Keratinocyte (primary cell): ENCODE measurements around the gene GOLGA6L2. TPM values are rescaled to one million over a fixed set of nuclear protein-coding genes. Genes with fewer than 3 reads are reported as not detected.
"Not testable (repeated sequence)": the region's sequence is repeated elsewhere in the genome, so short reads cannot be mapped to it uniquely, and the experiment has no call there.

Experiments used
- DNase-seq: peaks from one replicate; pipeline ENCODE4 v3.0.0-alpha.2; 2011; ENCODE audit warnings: low read depth, missing footprints, low spot score
- FAIRE-seq: peaks from 2 replicates; lab custom pipeline; 2011; peaks lifted over from hg19 to GRCh38; lab: Jason Lieb, UNC
- H2AFZ ChIP-seq: 2 replicates; pipeline ENCODE4 v1.6.0; 2012; ENCODE audit warnings: low read length, control low read depth, inconsistent platforms; ENCODE audit not compliant: control insufficient read depth
- H3K27ac ChIP-seq: 2 replicates; pipeline ENCODE4 v1.5.1; 2011; ENCODE audit warnings: low read length; ENCODE audit not compliant: control insufficient read depth, insufficient read depth
- H3K27me3 ChIP-seq: 3 replicates; pipeline ENCODE4 v1.6.0; 2011; ENCODE audit warnings: low read length; ENCODE audit not compliant: control insufficient read depth, insufficient read depth; ENCODE audit errors: extremely low read depth
- H3K36me3 ChIP-seq, 2 experiments: 2 replicates in 1 of 2; 3 replicates in 1 of 2; pipeline ENCODE4 v1.5.1; 2011; ENCODE audit warnings: low read length in 2 of 2, mild to moderate bottlenecking in 1 of 2; ENCODE audit not compliant: control insufficient read depth in 2 of 2, insufficient read depth in 2 of 2; ENCODE audit errors: extremely low read depth in 1 of 2
- H3K4me1 ChIP-seq: 3 replicates; pipeline ENCODE4 v1.5.1; 2011; ENCODE audit warnings: low read length; ENCODE audit not compliant: control insufficient read depth, insufficient read depth; ENCODE audit errors: extremely low read depth
- H3K4me2 ChIP-seq: 3 replicates; pipeline ENCODE4 v1.6.0; 2011; ENCODE audit warnings: low read depth, low read length; ENCODE audit not compliant: control insufficient read depth, insufficient read depth; ENCODE audit errors: extremely low read depth
- H3K4me3 ChIP-seq, 3 experiments: fragments of 200-600 bp in 1 of 3; sonication (generic) in 1 of 3; 2 replicates in 2 of 3; 3 replicates in 1 of 3; pipeline ENCODE4 v1.5.1; 2011 to 2016; ENCODE audit warnings: low read length in 3 of 3, mild to moderate bottlenecking in 3 of 3, control low read depth in 2 of 3, inconsistent platforms in 1 of 3, low read depth in 1 of 3, mixed read lengths in 1 of 3, mixed run types in 1 of 3, moderate library complexity in 1 of 3; ENCODE audit not compliant: control insufficient read depth in 2 of 3, insufficient read depth in 2 of 3; ENCODE audit errors: extremely low read depth in 1 of 3
- H3K79me2 ChIP-seq: 2 replicates; pipeline ENCODE4 v1.6.0; 2012; ENCODE audit warnings: low read length; ENCODE audit not compliant: control insufficient read depth, insufficient read depth
- H3K9ac ChIP-seq: 3 replicates; pipeline ENCODE4 v1.6.0; 2011; ENCODE audit warnings: low read length; ENCODE audit not compliant: control insufficient read depth, insufficient read depth; ENCODE audit errors: extremely low read depth
- H3K9me1 ChIP-seq: 3 replicates; pipeline ENCODE4 v1.6.0; 2011; ENCODE audit warnings: low read length; ENCODE audit not compliant: control insufficient read depth, insufficient read depth; ENCODE audit errors: extremely low read depth
- H3K9me3 ChIP-seq: 2 replicates; pipeline ENCODE4 v1.5.1; 2012; ENCODE audit warnings: low read depth, low read length; ENCODE audit not compliant: control insufficient read depth
- H4K20me1 ChIP-seq: 3 replicates; pipeline ENCODE4 v1.6.0; 2011; ENCODE audit warnings: low read length; ENCODE audit not compliant: control insufficient read depth, insufficient read depth; ENCODE audit errors: extremely low read depth
- EZH2 ChIP-seq: IDR thresholded peaks from one replicate; pipeline ENCODE4 v1.6.1; 2012; ENCODE audit warnings: inconsistent platforms, mild to moderate bottlenecking, low read length, moderate library complexity
- dilution Hi-C: fragments of 300-500 bp; cut with MboI; formaldehyde crosslinking; loops from one replicate; pipeline ENCODE4 v1.7.0; 2020; ENCODE audit warnings: low sequenced_read_pairs; ENCODE audit not compliant: extremely low pct_ligation_motif_present
- polyA plus RNA-seq, 5 experiments: library from polyadenylated mRNA; depleted of rRNA in 3 of 5; stranded (reverse) in 3 of 5; stranded (forward) in 1 of 5; unstranded in 1 of 5; fragments of >200 nt; gene quantifications; 1 replicate in 1 of 5; 2 replicates in 3 of 5; 3 replicates in 1 of 5; pipeline versions ENCODE4 v1.2.1 to v1.2.3, GENCODE V29; 2011 to 2012; ENCODE audit warnings: missing spikeins in 2 of 5, low read depth in 1 of 5, low replicate concordance in 1 of 5
- TF ChIP-seq, protein P1 (sequence below), 3 experiments: IDR thresholded peaks in 1 of 3; conservative IDR thresholded peaks in 1 of 3; optimal IDR thresholded peaks in 1 of 3; 2 replicates in 2 of 3; 3 replicates in 1 of 3; pipeline versions ENCODE3 to v1.5.1; 2011; ENCODE audit warnings: low read length in 3 of 3, mild to moderate bottlenecking in 3 of 3, moderate library complexity in 2 of 3, control low read depth in 1 of 3, inconsistent platforms in 1 of 3; ENCODE audit not compliant: insufficient read depth in 2 of 3; ENCODE audit errors: extremely low read depth in 1 of 3

The GOLGA6L2 gene
- polyA plus RNA-seq, 1 donor (not counting 4 experiments of a cell fraction or from before 2014, with no cell fraction given), result not detected

DNA sequence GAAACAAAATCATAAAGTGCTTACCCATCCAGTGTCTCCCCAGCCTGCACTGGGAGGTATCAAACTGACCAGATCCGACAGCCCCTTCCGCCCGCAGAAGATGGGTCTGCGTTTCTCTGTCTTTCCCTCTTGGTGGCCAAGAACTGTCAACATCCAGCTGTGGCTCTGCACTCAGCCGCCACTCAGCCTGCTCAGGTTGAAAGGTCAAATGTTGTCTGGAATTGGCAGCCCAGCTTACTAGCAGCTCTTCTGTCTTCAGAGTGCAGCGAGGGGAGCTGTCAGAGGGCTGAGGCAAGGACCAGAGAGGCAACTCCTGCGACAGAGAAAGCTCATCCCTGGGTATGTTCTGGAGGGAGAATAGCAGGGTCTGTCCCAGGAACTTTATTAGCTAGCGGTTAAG is 45.4 kb downstream of the GOLGA6L2 start:
- H3K9me1 ChIP-seq, result no peaks in the 10 kb centered on the region
- dilution Hi-C loops, result no loop called here
- no peak overlapping the region for H3K4me3 ChIP-seq
- H3K4me2 ChIP-seq, result no peak overlapping the region
- H3K27ac ChIP-seq, result no peak overlapping the region
- no peaks in the 10 kb centered on the region for H3K27me3 ChIP-seq
- H3K4me1 ChIP-seq, result no peaks in the 10 kb centered on the region
- H3K9ac ChIP-seq, result no peak overlapping the region
- no peaks in the 10 kb centered on the region for H3K36me3 ChIP-seq
- no peaks in the 10 kb centered on the region for H3K79me2 ChIP-seq
- DNase-seq, result no peak
- no peak for FAIRE-seq
- no peak for TF ChIP-seq EZH2
- TF ChIP-seq, protein P1, sequence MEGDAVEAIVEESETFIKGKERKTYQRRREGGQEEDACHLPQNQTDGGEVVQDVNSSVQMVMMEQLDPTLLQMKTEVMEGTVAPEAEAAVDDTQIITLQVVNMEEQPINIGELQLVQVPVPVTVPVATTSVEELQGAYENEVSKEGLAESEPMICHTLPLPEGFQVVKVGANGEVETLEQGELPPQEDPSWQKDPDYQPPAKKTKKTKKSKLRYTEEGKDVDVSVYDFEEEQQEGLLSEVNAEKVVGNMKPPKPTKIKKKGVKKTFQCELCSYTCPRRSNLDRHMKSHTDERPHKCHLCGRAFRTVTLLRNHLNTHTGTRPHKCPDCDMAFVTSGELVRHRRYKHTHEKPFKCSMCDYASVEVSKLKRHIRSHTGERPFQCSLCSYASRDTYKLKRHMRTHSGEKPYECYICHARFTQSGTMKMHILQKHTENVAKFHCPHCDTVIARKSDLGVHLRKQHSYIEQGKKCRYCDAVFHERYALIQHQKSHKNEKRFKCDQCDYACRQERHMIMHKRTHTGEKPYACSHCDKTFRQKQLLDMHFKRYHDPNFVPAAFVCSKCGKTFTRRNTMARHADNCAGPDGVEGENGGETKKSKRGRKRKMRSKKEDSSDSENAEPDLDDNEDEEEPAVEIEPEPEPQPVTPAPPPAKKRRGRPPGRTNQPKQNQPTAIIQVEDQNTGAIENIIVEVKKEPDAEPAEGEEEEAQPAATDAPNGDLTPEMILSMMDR (optimal IDR thresholded peaks at IDR 0.05 in 1 of 3, IDR thresholded peaks at IDR 0.05 in 1 of 3, conservative IDR thresholded peaks at IDR 0.05 in 1 of 3; ENCODE audit: extremely low read depth in 1 of 3, insufficient read depth in 2 of 3, low read length in 3 of 3), result no peak
- no peak overlapping the region for H2AFZ ChIP-seq
- H4K20me1 ChIP-seq, result no peaks in the 10 kb centered on the region
- peaks cover 2% of the 10 kb centered on the region for H3K9me3 ChIP-seq

- H3K27ac ChIP-seq, H3K36me3 ChIP-seq, H4K20me1 ChIP-seq, H3K9ac ChIP-seq, H2AFZ ChIP-seq, dilution Hi-C loops, FAIRE-seq, H3K9me3 ChIP-seq, H3K27me3 ChIP-seq, H3K4me3 ChIP-seq, H3K9me1 ChIP-seq, H3K4me1 ChIP-seq, H3K79me2 ChIP-seq, DNase-seq, H3K4me2 ChIP-seq: not testable (repeated sequence)
Observed at GRCh38 chr15:23399207-23399606, 47.8 kb downstream of the GOLGA6L2 start.

GRCh38 chr15:23398357-23398756 is 48.7 kb downstream of the GOLGA6L2 start:
- H3K9me1 ChIP-seq, H3K27me3 ChIP-seq, H3K4me2 ChIP-seq, FAIRE-seq, dilution Hi-C loops, H3K27ac ChIP-seq, DNase-seq, H3K9me3 ChIP-seq, H4K20me1 ChIP-seq, H3K9ac ChIP-seq, H3K4me3 ChIP-seq, H3K36me3 ChIP-seq, H3K79me2 ChIP-seq, H2AFZ ChIP-seq, H3K4me1 ChIP-seq: not testable (repeated sequence)
